HL-60 (cell line): ENCODE data around the gene SH3TC2.

ENCODE experiments used
- CTCF ChIP-seq: IDR thresholded peaks from one replicate; pipeline ENCODE4 v1.5.1; 2011; ENCODE audit warnings: low read length, control low read depth, inconsistent platforms; ENCODE audit not compliant: insufficient read depth
- GABPA ChIP-seq: IDR thresholded peaks from 2 replicates; pipeline ENCODE4 v1.6.1; 2012; ENCODE audit warnings: low read depth
- POLR2AphosphoS5 ChIP-seq: IDR thresholded peaks from 2 replicates; pipeline ENCODE4 v1.6.1; 2012; ENCODE audit warnings: low read depth
- REST ChIP-seq: IDR thresholded peaks from 2 replicates; pipeline ENCODE4 v1.6.1; 2012; ENCODE audit warnings: low read depth; ENCODE audit not compliant: insufficient replicate concordance
- SPI1 ChIP-seq: IDR thresholded peaks from 2 replicates; pipeline ENCODE4 v1.6.1; 2012; ENCODE audit warnings: low read depth, mild to moderate bottlenecking, borderline replicate concordance

- TF ChIP-seq CTCF (no peak), SPI1 (no peak), REST (no peak), POLR2AphosphoS5 (no peak), GABPA (no peak)
These were observed 37.5 kb upstream of the SH3TC2 start for GRCh38 chr5:149100331-149100730.
